HEK293 (cell line): ENCODE results near the gene PAPSS2.

Source experiments
- CTCF ChIA-PET: fragments of 350-600 bp; formaldehyde crosslinking; extraction: SDS; loops from one replicate; lab custom pipeline; 2021; ENCODE audit warnings: antibody characterized with exemption; lab: Yijun Ruan, JAX
- POLR2A ChIA-PET: fragments of 300-600 bp; formaldehyde crosslinking; extraction: SDS; loops from one replicate; lab custom pipeline; 2020; ENCODE audit warnings: antibody characterized with exemption, inconsistent platforms; lab: Yijun Ruan, JAX
- H3K27ac ChIP-seq: fragments of 200-500 bp; sonication (Bioruptor generic); 2 replicates; pipeline ENCODE4 v1.5.1; 2014; ENCODE audit warnings: low read depth, low read length, control low read depth, inconsistent platforms; ENCODE audit errors: extremely low read depth
- H3K36me3 ChIP-seq, 2 experiments: fragments of 200-500 bp in 1 of 2; sonication (Bioruptor generic) in 1 of 2; 1 replicate in 1 of 2; 2 replicates in 1 of 2; pipeline ENCODE4 v1.5.1; 2014 to 2017; ENCODE audit warnings: inconsistent platforms in 2 of 2, low read length in 2 of 2; ENCODE audit not compliant: control insufficient read depth in 2 of 2, insufficient read depth in 1 of 2
- H3K4me1 ChIP-seq: fragments of 200-500 bp; sonication (Bioruptor generic); 2 replicates; pipeline ENCODE4 v1.5.1; 2014; ENCODE audit warnings: mild to moderate bottlenecking, low read length, inconsistent platforms; ENCODE audit not compliant: control insufficient read depth, insufficient read depth
- H3K4me3 ChIP-seq: 2 replicates; pipeline ENCODE4 v1.5.1; 2011; ENCODE audit warnings: low read depth, mild to moderate bottlenecking, control low read depth, low read length, moderate library complexity
- H3K9me3 ChIP-seq: fragments of 200-500 bp; sonication (Bioruptor generic); 2 replicates; pipeline ENCODE4 v1.5.1; 2014; ENCODE audit warnings: low read depth, low read length, inconsistent platforms; ENCODE audit not compliant: control insufficient read depth, insufficient read depth
- BCL11A ChIP-seq: fragments of 450-650 bp; formaldehyde crosslinking; IDR thresholded peaks from 2 replicates; pipeline ENCODE4 v1.5.1; 2016; ENCODE audit warnings: low read depth, missing biosample characterization, missing genetic modification characterization
- BCL6B ChIP-seq: fragments of 450-650 bp; formaldehyde crosslinking; IDR thresholded peaks from 2 replicates; pipeline ENCODE4 v1.5.1; 2017; ENCODE audit warnings: missing biosample characterization, missing genetic modification characterization
- GLIS1 ChIP-seq: fragments of 450-650 bp; formaldehyde crosslinking; IDR thresholded peaks from 2 replicates; pipeline ENCODE4 v1.5.1; 2016; ENCODE audit warnings: missing biosample characterization, missing genetic modification characterization
- GLIS2 ChIP-seq: fragments of 450-650 bp; formaldehyde crosslinking; IDR thresholded peaks from 2 replicates; pipeline ENCODE4 v1.5.1; 2016; ENCODE audit warnings: missing biosample characterization, missing genetic modification characterization
- HOXA7 ChIP-seq: sonication (generic); formaldehyde crosslinking; IDR thresholded peaks from 2 replicates; pipeline ENCODE4 v1.8.1; 2022; ENCODE audit warnings: missing genetic modification reagents, borderline replicate concordance
- KLF7 ChIP-seq: fragments of 450-650 bp; formaldehyde crosslinking; IDR thresholded peaks from 2 replicates; pipeline ENCODE4 v1.5.1; 2016; ENCODE audit warnings: missing biosample characterization, missing genetic modification characterization, borderline replicate concordance
- KLF9 ChIP-seq: fragments of 450-650 bp; formaldehyde crosslinking; IDR thresholded peaks from 2 replicates; pipeline ENCODE4 v1.5.1; 2016; ENCODE audit warnings: missing biosample characterization, missing genetic modification characterization, low read depth
- MZF1 ChIP-seq: fragments of 450-650 bp; formaldehyde crosslinking; IDR thresholded peaks from 2 replicates; pipeline ENCODE4 v1.5.1; 2017; ENCODE audit warnings: missing biosample characterization, missing genetic modification characterization, borderline replicate concordance
- OSR2 ChIP-seq: fragments of 450-650 bp; formaldehyde crosslinking; IDR thresholded peaks from 2 replicates; pipeline ENCODE4 v1.5.1; 2016; ENCODE audit warnings: missing biosample characterization, missing genetic modification characterization
- PRDM1 ChIP-seq: fragments of 450-650 bp; formaldehyde crosslinking; IDR thresholded peaks from 2 replicates; pipeline ENCODE4; 2016; ENCODE audit warnings: missing biosample characterization, missing genetic modification characterization
- PRDM6 ChIP-seq: fragments of 450-650 bp; formaldehyde crosslinking; IDR thresholded peaks from 2 replicates; pipeline ENCODE4 v1.5.1; 2017; ENCODE audit warnings: missing biosample characterization, missing genetic modification characterization
- SP2 ChIP-seq: fragments of 450-650 bp; formaldehyde crosslinking; IDR thresholded peaks from 2 replicates; pipeline ENCODE4 v1.5.1; 2016; ENCODE audit warnings: missing biosample characterization, missing genetic modification characterization
- WT1 ChIP-seq: fragments of 450-650 bp; formaldehyde crosslinking; IDR thresholded peaks from 2 replicates; pipeline ENCODE4 v1.5.1; 2016; ENCODE audit warnings: missing biosample characterization, missing genetic modification characterization
- ZNF112 ChIP-seq: fragments of 450-650 bp; formaldehyde crosslinking; IDR thresholded peaks from 2 replicates; pipeline ENCODE4 v1.5.0; 2017; ENCODE audit warnings: missing biosample characterization, missing genetic modification characterization
- ZNF121 ChIP-seq: fragments of 450-650 bp; formaldehyde crosslinking; IDR thresholded peaks from 2 replicates; pipeline ENCODE4 v1.5.1; 2016; ENCODE audit warnings: missing biosample characterization, missing genetic modification characterization
- ZNF148 ChIP-seq: fragments of 450-650 bp; formaldehyde crosslinking; IDR thresholded peaks from 2 replicates; pipeline ENCODE4 v1.5.0; 2017; ENCODE audit warnings: missing biosample characterization, missing genetic modification characterization, borderline replicate concordance
- ZNF175 ChIP-seq: fragments of 450-650 bp; formaldehyde crosslinking; IDR thresholded peaks from 2 replicates; pipeline ENCODE4 v1.5.1; 2016; ENCODE audit warnings: missing biosample characterization, missing genetic modification characterization
- ZNF223 ChIP-seq: fragments of 450-650 bp; formaldehyde crosslinking; IDR thresholded peaks from 2 replicates; pipeline ENCODE4 v1.5.1; 2016; ENCODE audit warnings: missing biosample characterization, missing genetic modification characterization
- ZNF24 ChIP-seq: fragments of 450-650 bp; formaldehyde crosslinking; IDR thresholded peaks from 2 replicates; pipeline ENCODE4 v1.5.1; 2016; ENCODE audit warnings: missing biosample characterization, missing genetic modification characterization
- ZNF280D ChIP-seq: fragments of 450-650 bp; formaldehyde crosslinking; IDR thresholded peaks from 2 replicates; pipeline ENCODE4 v1.5.1; 2016; ENCODE audit warnings: missing biosample characterization, missing genetic modification characterization
- ZNF416 ChIP-seq: fragments of 450-650 bp; formaldehyde crosslinking; IDR thresholded peaks from 2 replicates; pipeline ENCODE4 v1.5.1; 2016; ENCODE audit warnings: missing biosample characterization, missing genetic modification characterization
- ZNF513 ChIP-seq: fragments of 450-650 bp; IDR thresholded peaks from 2 replicates; pipeline ENCODE4 v1.5.1; 2018; ENCODE audit warnings: missing biosample characterization, missing genetic modification characterization
- ZNF571 ChIP-seq: fragments of 450-650 bp; formaldehyde crosslinking; IDR thresholded peaks from 2 replicates; pipeline ENCODE4 v1.5.0; 2017; ENCODE audit warnings: missing biosample characterization, missing genetic modification characterization
- ZNF843 ChIP-seq: fragments of 450-650 bp; formaldehyde crosslinking; IDR thresholded peaks from 2 replicates; pipeline ENCODE4 v1.5.1; 2016; ENCODE audit warnings: missing biosample characterization, missing genetic modification characterization
- ZSCAN30 ChIP-seq: fragments of 450-650 bp; IDR thresholded peaks from 2 replicates; pipeline ENCODE4 v1.5.1; 2018; ENCODE audit warnings: missing biosample characterization, mild to moderate bottlenecking, missing genetic modification characterization, moderate library complexity
- ZXDB ChIP-seq: fragments of 450-650 bp; formaldehyde crosslinking; IDR thresholded peaks from 2 replicates; pipeline ENCODE4 v1.5.1; 2016; ENCODE audit warnings: missing biosample characterization, missing genetic modification characterization

PAPSS2 gene

GRCh38 chr10:87722716-87723115 is 63.0 kb downstream of the PAPSS2 start:
- POLR2A ChIA-PET = no interaction called here
- H3K9me3 ChIP-seq = no peaks in the 10 kb centered on the region
- no peaks in the 10 kb centered on the region; the same call in 1 of the 2 replicates for H3K4me1 ChIP-seq
- peaks cover 0 to 7% of the 10 kb centered on the region in 2 experiments; a peak in 1 of 3 replicates for H3K36me3 ChIP-seq
- no peak for TF ChIP-seq ZNF148 (tag by site-specific recombination)
- no peak for TF ChIP-seq ZNF24 (tag by site-specific recombination)
- no peak for TF ChIP-seq ZNF121 (tag by site-specific recombination)
- TF ChIP-seq ZNF112 (tag by site-specific recombination) = no peak
- TF ChIP-seq HOXA7 (CRISPR knock-in tag) = no peak
- TF ChIP-seq ZNF175 (tag by site-specific recombination) = no peak
- CTCF ChIA-PET = interaction anchor here (0.6 to 2.2 kb wide), 2 partner anchors 12 to 15 kb away, joined by 3 to 10 read pairs; no protein-coding TSS in a partner anchor
- no peak overlapping the region for H3K27ac ChIP-seq
- H3K4me3 ChIP-seq = no peak overlapping the region

- H3K4me1 ChIP-seq = no peaks in the 10 kb centered on the region; the same call in 1 of the 2 replicates
- POLR2A ChIA-PET = no interaction called here
- H3K27ac ChIP-seq = no peak overlapping the region
- peaks cover 0 to 7% of the 10 kb centered on the region in 2 experiments; a peak in 2 of 3 replicates for H3K36me3 ChIP-seq
- CTCF ChIA-PET = no interaction called here
- no peaks in the 10 kb centered on the region for H3K9me3 ChIP-seq
- H3K4me3 ChIP-seq = no peak overlapping the region
- peak; percentile 56 for TF ChIP-seq WT1 (tag by site-specific recombination)
- TF ChIP-seq ZNF416 = no peak
- no peak for TF ChIP-seq KLF9
- no peak for TF ChIP-seq BCL11A (tag by site-specific recombination)
- no peak for TF ChIP-seq ZNF513 (tag by site-specific recombination)
- peak; percentile 84 for TF ChIP-seq OSR2 (tag by site-specific recombination)
- TF ChIP-seq ZNF280D = no peak
- no peak for TF ChIP-seq SP2 (tag by site-specific recombination)
- no peak for TF ChIP-seq KLF7 (tag by site-specific recombination)
- no peak for TF ChIP-seq ZNF223 (tag by site-specific recombination)
- TF ChIP-seq ZNF843 (tag by site-specific recombination) = peak; percentile 85
- no peak for TF ChIP-seq ZNF571
- TF ChIP-seq GLIS2 (tag by site-specific recombination) = no peak
- TF ChIP-seq GLIS1 = no peak
- 0 out of 2 replicates have a peak, but pooled peaks have one; percentile 42 for TF ChIP-seq ZXDB
- peak; percentile 53; the same call in 1 of the 2 replicates for TF ChIP-seq PRDM6
- peak; percentile 27; the same call in 1 of the 2 replicates for TF ChIP-seq PRDM1 (tag by site-specific recombination)
- TF ChIP-seq ZSCAN30 (tag by site-specific recombination) = 0 out of 2 replicates have a peak, but pooled peaks have one; percentile 41
- peak; percentile 61; the same call in 1 of the 2 replicates for TF ChIP-seq BCL6B (tag by site-specific recombination)
- TF ChIP-seq MZF1 (tag by site-specific recombination) = 0 out of 2 replicates have a peak, but pooled peaks have one; percentile 49
These were observed 63.8 kb downstream of the PAPSS2 start for GRCh38 chr10:87723500-87723899.
